Stromal cell of bone marrow (primary cell): ENCODE measurements around the gene FBLN1.
A peak's percentile ranks its signal among the peaks of the same experiment; 100 is the strongest.
"Not testable (repeated sequence)": the region's sequence is repeated elsewhere in the genome, so short reads cannot be mapped to it uniquely, and the experiment has no call there.

Source experiments
- DNase-seq: peaks from one replicate; pipeline ENCODE4 v3.0.0-alpha.2; 2012; ENCODE audit warnings: low read depth

The FBLN1 gene

GRCh38 chr22:45548991-45549761 lies 46.5 kb downstream of the FBLN1 start:
- peak; percentile 73 for DNase-seq

GRCh38 chr22:45549762-45550378 lies 47.2 kb downstream of the FBLN1 start:
- no peak for DNase-seq

DNA sequence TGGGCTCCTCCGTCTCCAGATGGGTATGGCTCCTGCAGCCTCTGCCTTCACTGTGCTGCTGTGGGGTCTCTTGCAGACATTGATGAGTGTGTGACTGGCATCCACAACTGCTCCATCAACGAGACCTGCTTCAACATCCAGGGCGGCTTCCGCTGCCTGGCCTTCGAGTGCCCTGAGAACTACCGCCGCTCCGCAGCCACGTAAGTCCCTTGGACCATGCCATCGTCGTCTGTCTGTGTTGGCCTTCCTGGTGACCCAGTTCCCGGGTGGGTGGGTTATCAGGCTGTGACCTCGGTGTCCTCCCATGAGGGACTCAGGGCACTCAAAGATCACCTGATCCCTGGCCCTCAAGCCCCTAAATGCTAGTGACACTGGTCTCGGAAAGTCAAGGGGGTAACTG lies 47.7 kb downstream of the FBLN1 start:
- no peak for DNase-seq

GRCh38 chr22:45550891-45551290 lies 48.2 kb downstream of the FBLN1 start:
- DNase-seq: no peak

DNA sequence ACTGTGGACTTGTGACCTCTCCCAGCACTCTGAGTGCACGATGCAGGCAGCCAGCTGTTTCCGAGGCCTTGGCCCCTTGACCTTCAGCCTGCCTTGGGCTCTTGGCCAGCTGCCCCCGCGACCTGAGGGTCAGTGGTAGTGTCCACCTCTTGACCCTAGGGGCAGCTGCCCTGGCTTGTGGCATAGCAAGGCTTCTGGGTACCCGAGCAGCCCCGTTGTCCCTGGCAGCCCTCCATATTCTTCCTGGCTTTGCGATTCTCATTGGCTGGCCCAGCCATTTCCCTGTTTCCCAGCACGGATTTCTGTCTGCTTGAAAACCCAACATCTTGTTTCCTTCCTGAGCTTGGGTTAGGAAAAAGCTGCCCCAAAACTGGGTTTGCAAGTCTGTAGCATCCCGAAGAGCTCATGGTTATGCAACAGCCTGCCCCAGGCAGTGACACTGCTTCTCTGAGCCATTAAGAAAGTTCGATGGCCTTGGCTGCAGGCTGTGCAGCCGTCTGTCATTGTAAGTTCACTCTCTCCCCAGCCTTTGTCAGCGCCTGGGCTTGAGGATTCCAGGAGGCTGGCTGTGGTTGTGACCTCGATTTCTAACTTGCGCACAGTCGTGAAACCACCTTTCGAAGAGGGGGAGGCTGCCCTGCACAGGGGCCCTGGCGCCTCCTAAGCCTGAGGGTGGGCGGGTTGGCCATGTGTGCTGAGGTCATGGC lies 48.8 kb downstream of the FBLN1 start:
- no peak for DNase-seq

DNA sequence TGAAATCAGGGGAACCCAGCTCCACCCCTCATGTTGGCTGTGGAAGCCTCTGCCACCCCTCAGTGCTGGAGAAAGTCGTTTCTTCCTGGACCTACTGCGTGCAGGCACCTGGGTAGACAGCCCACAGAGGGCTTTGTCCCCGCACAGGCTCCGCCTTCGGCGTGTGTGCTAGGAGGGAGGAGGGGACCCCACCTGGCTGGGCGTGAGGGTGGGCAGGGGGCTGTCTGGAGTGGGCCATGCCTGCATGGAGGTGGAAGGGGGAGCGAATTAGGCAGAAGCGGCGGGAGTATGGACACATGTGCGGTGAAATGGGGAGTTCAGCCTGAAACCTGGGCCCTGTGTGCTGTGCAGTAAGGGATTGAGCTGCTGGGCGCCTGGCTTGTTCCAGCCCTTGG lies 49.3 kb downstream of the FBLN1 start:
- DNase-seq: no peak

DNA sequence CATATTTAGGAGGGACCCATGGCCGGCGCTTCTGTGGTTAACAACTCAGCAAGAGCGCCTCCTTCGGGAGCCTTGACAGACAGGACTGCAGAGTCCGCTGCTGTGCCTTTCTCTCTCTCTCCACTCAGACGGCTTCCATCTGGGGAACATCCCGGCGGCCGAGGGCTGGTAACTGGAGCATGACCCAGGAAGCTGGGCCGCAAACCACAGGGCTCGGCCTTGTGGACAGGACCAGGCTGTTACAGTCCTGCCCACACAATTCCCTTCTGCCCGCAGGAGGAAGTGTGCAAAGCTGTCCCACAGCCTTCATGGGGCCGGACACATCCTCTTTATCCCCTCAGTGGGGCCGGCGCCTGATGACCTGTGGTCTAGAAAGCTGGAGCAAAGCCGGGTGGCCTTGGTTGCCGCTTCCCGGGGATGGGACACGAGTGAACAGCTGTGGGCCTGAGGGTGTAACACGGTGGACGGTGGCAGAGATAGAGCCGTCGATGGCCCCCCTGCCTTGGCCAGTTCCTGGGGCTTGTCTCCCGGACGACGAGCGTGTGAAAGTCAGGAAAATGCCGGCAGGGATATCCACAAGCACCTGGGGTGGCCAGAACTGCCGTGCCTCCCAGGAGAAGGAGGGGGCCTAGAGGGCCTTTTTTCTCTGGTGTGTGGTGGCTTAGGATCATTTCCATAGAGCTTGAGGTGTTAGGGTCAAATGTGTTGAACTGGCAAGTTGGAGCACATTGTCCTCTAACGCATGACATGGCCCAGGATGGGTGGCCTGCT lies 50.1 kb downstream of the FBLN1 start:
- DNase-seq: peak; percentile 91

GRCh38 chr22:45553351-45554039 lies 50.8 kb downstream of the FBLN1 start:
- DNase-seq: peak; percentile 94

DNA sequence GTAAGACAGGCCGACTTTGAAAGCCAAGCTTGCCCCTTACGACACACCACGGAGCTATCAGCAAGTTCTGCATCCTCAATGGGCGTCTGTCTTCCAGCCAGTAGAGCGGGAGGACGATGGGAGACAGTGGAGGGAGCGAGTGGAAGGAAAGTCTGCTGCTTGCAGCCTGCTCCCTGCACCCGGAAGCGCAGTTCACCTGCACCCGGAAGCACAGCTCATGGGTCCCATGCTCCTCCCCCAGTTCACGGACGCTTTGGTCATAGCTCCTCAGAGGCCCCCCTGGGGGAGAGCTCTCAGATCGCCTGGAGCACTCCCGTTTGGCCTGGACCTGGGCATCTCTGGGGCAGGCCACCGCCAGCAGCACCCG lies 51.3 kb downstream of the FBLN1 start:
- DNase-seq: no peak

GRCh38 chr22:45554861-45555260 lies 52.2 kb downstream of the FBLN1 start:
- no peak for DNase-seq

GRCh38 chr22:45557926-45558325 lies 55.2 kb downstream of the FBLN1 start:
- DNase-seq: not testable (repeated sequence)

DNA sequence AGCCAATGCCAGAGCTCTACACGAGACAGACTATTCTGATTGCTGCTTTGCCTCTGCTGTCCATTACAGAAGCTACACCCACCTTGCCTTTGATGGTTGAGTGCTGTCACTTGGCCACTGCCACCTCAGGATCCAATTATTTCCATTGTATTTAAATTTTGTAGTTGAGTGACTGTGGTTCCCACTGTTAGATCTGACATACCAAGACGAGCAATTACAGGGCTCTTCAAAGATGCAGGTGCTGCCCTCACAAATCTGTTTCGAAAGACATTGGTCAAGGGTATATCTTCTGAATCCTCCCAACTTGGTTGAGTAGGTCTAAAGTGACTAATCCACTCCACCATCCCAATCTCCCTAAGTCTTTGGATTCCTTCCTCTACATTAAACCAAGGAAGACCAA lies 57.4 kb downstream of the FBLN1 start:
- DNase-seq: not testable (repeated sequence)

GRCh38 chr22:45560761-45561160 lies 58.1 kb downstream of the FBLN1 start:
- DNase-seq: not testable (repeated sequence)

DNA sequence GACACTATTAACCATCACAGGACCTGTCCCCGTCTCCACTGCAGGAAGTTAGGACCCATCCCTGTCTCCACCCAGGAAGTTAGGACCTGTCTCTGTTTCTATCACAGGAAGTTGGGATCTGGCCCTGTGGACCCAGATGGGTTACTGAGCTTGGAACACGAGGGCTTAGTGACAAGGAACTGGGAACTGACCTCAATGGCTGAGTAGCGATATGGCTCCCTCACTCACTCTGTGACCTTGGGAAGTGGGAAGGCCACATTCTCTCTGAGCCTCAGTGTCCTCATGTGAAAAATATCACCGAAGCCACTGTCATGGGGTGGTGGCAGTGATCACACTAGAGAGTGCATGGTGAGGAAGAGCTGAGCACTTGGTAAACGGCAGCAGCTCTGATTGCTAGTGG lies 59.4 kb downstream of the FBLN1 start:
- no peak for DNase-seq

DNA sequence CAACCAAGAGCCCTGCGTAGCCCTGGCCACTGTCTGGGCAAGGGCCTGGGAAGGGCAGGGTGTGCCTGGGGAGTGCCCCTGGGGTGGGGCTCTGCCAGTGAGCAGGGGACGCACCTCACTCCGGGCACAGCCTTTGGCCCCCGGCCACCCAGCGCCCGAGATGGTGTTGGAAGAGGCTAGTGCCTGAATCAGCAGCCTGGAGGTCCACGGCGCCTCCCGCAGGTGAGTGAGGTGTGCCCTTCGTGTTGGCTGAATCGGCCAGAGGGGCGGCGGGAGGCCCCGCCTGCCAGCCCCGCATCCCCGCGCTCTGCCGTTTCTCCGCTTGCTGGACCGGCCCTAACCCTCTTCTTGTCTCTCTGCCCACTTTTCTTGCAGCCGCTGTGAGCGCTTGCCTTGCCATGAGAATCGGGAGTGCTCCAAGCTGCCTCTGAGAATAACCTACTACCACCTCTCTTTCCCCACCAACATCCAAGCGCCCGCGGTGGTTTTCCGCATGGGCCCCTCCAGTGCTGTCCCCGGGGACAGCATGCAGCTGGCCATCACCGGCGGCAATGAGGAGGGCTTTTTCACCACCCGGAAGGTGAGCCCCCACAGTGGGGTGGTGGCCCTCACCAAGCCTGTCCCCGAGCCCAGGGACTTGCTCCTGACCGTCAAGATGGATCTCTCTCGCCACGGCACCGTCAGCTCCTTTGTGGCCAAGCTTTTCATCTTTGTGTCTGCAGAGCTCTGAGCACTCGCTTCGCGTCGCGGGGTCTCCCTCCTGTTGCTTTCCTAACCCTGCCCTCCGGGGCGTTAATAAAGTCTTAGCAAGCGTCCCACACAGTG lies 60.1 kb downstream of the FBLN1 start:
- DNase-seq: no peak

DNA sequence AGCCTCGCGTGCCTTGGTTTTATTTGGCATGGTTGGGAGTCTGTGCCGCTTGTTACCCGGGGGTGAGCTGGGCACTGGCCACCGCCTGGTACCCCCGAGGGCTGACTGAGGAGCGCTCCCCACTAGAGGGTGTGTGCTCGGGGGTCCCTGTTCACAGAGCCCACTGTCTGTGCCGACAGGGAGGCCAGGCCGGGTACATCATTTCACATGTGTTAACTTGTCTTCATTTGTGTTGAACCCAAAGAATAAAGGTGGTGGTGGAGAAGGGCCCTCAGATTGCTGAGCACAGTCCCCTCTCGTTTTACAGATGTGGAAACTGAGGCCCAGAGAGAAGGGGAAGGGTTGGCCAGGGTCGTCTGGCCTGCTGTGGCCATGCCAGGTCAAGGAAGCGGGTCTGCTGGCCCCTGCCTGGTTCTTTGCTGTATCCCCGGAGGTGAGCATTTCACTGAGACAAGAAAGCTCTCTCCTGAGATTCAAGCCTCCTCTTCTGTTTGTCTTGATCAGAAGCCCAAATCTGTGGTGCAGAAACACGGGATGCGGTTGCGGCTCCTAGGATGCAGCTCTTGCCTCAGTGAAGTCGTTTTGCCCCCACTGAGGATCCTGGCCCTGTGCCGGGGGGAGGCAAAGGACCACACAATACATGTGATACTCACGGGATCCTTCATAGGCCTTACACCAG lies 60.8 kb downstream of the FBLN1 start:
- no peak for DNase-seq

- DNase-seq: no peak
Measured at GRCh38 chr22:45564349-45565030, 61.8 kb downstream of the FBLN1 start.

- no peak for DNase-seq
Measured at GRCh38 chr22:45565171-45565570, 62.5 kb downstream of the FBLN1 start.

GRCh38 chr22:45565973-45566372 lies 63.3 kb downstream of the FBLN1 start:
- DNase-seq: no peak

DNA sequence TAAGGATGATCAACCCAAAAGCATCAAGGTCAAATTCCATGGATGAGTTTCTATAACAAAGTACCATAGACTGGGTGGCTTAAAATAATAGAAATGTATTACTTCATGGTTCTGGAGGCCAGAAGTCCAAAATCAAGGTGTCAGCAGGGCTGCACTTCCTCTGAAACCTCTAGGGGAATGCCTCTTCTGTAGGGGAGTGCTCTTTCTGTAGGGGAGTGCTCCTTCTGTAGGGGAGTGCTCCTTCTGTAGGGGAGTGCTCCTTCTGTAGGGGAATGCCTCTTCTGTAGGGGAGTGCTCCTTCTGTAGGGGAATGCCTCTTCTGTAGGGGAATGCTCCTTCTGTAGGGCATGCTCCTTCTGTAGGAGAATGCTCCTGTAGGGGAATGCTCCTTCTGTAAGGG lies 65.5 kb downstream of the FBLN1 start:
- no peak for DNase-seq
